HG03280 (cell line): Measurements from ENCODE around the gene GASK1A.
"Not testable (repeated sequence)": the region's sequence is repeated elsewhere in the genome, so short reads cannot be mapped to it uniquely, and the experiment has no call there.

Experiments
- ATAC-seq: cut with Tn5 transposase; IDR thresholded peaks from one replicate; pipeline ENCODE4 v1.9.1; 2021; ENCODE audit warnings: mild to moderate bottlenecking, moderate library complexity; ENCODE audit not compliant: unreplicated experiment

Gene GASK1A

GRCh38 chr3:43055806-43056770, 77.0 kb downstream of the GASK1A start:
- ATAC-seq, result no peak

- ATAC-seq, result no peak
Measured at GRCh38 chr3:43059456-43059855, 80.3 kb downstream of the GASK1A start.

GRCh38 chr3:43061101-43061895, 82.2 kb downstream of the GASK1A start:
- ATAC-seq, result no peak

- no peak for ATAC-seq
Measured at GRCh38 chr3:43062040-43062563, 83.0 kb downstream of the GASK1A start.

GRCh38 chr3:43062564-43063040, 83.5 kb downstream of the GASK1A start:
- no peak for ATAC-seq

- ATAC-seq, result no peak
Measured at GRCh38 chr3:43063114-43063513, 84.0 kb downstream of the GASK1A start.

GRCh38 chr3:43070670-43071069, 91.6 kb downstream of the GASK1A start:
- ATAC-seq, result not testable (repeated sequence)

- ATAC-seq, result no peak
Measured at GRCh38 chr3:43071313-43071893, 92.3 kb downstream of the GASK1A start.

GRCh38 chr3:43072361-43072760, 93.2 kb downstream of the GASK1A start:
- no peak for ATAC-seq

- ATAC-seq, result no peak
Measured at GRCh38 chr3:43073116-43073835, 94.2 kb downstream of the GASK1A start.

GRCh38 chr3:43073836-43074220, 94.7 kb downstream of the GASK1A start:
- ATAC-seq, result no peak

- no peak for ATAC-seq
Measured at GRCh38 chr3:43074482-43074881, 95.4 kb downstream of the GASK1A start.

GRCh38 chr3:43074901-43075689, 96.0 kb downstream of the GASK1A start:
- ATAC-seq, result no peak

GRCh38 chr3:43075904-43076661, 97.0 kb downstream of the GASK1A start:
- no peak for ATAC-seq

- no peak for ATAC-seq
Measured at GRCh38 chr3:43076857-43077256, 97.7 kb downstream of the GASK1A start.

GRCh38 chr3:43077261-43077660, 98.2 kb downstream of the GASK1A start:
- ATAC-seq, result no peak

GRCh38 chr3:43077707-43078106, 98.6 kb downstream of the GASK1A start:
- no peak for ATAC-seq

- ATAC-seq, result no peak
Measured at GRCh38 chr3:43079536-43080332, 100.6 kb downstream of the GASK1A start.
